ENCODE data around the gene RXFP1. TPM values are rescaled to one million over a fixed set of nuclear protein-coding genes. Genes with fewer than 3 reads are reported as not detected.
"Not testable (repeated sequence)": the region's sequence is repeated elsewhere in the genome, so short reads cannot be mapped to it uniquely, and the experiment has no call there.

The RXFP1 gene
- total RNA-seq, 1 donor from 2014 or later: not detected

DNA sequence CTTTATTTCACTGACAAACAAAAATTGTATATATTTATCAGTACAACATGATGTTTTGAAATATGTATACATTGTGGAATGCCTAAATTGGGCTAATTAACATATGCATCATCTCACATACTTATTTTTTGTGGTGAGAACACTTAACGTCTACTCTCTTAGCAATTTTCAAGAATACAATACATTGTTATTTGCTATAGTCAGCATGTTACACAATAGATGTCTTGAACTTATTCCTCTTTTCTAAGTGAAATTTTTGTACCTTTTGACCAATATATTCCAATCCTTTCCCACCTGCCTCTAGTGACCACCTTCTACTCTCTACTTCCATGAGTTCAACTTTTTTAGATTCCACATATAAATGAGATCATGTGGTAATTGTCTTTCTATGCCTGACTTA lies 114.9 kb downstream of the RXFP1 start:
- Mint-ChIP-seq H3K27ac (no peak overlapping the region), H3K4me3 (ENCODE audit: low read depth) (no peak overlapping the region), H3K36me3 (ENCODE audit: low read depth) (no peaks in the 10 kb centered on the region), H3K4me1 (ENCODE audit: low read depth) (no peaks in the 10 kb centered on the region), H3K9me3 (no peaks in the 10 kb centered on the region), H3K27me3 (ENCODE audit: low read depth) (peaks cover 9% of the 10 kb centered on the region)
- intact Hi-C loops (cut with micrococcal nuclease): no loop called here
- DNase-seq (ENCODE audit: low spot score): no peak

DNA sequence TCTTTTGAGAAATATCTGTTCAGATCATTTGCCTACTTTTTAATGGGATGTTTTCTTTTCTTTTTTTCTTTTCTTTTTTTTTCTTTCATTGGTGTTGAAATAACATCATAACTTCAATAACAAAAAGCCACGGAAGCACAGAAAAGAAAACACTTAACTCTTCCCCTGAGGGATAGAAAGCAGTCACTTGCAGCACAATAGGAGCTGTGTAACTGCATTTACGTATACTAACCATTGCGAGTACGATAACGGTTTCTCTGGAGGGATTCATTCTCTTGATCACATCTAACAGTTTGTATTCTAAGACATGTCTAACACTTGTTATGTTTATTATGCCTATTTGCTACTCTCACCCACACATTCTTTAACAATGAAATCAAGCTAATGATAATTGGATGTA lies 122.7 kb downstream of the RXFP1 start:
- Mint-ChIP-seq H3K9me3 (no peaks in the 10 kb centered on the region), H3K4me3 (ENCODE audit: low read depth) (no peak overlapping the region), H3K36me3 (ENCODE audit: low read depth) (no peaks in the 10 kb centered on the region), H3K4me1 (ENCODE audit: low read depth) (no peaks in the 10 kb centered on the region), H3K27me3 (ENCODE audit: low read depth) (peaks cover 17% of the 10 kb centered on the region), H3K27ac (no peak overlapping the region)
- DNase-seq (ENCODE audit: low spot score): no peak
- intact Hi-C loops (cut with micrococcal nuclease): no loop called here

GRCh38 chr4:158644760-158645159 lies 123.1 kb downstream of the RXFP1 start:
- intact Hi-C loops (cut with micrococcal nuclease): no loop called here
- Mint-ChIP-seq H3K27me3 (ENCODE audit: low read depth) (peaks cover 17% of the 10 kb centered on the region), H3K4me3 (ENCODE audit: low read depth) (no peak overlapping the region), H3K36me3 (ENCODE audit: low read depth) (no peaks in the 10 kb centered on the region), H3K9me3 (no peaks in the 10 kb centered on the region), H3K27ac (no peak overlapping the region), H3K4me1 (ENCODE audit: low read depth) (no peaks in the 10 kb centered on the region)
- DNase-seq (ENCODE audit: low spot score): no peak

DNA sequence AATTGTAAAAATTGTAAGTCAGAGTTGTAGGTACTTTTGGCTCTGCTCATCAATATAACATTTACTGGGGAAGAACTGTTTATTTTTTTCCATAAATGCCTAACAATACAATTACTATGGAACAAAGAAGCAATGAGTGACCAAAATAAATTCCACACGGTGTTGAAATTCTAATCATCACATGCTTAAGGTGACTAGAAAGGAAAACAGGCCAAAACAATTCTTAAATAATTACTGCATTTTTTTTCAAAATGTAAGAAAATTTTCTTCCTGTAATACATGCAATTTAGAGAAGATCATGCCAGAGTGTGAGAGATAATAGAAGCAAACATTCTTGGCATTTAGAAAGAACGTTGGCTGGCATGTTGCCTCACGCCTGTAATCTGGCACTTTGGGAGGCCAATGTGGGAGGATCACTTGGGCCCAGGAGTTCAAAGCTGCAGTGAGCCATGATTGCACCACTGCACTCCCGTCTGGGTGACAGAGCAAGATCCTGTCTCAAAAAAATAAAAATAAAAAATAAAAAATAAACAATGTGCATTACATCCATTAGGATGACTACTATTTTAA lies 127.5 kb downstream of the RXFP1 start:
- Mint-ChIP-seq H3K9me3 (no peaks in the 10 kb centered on the region), H3K4me3 (ENCODE audit: low read depth) (no peak overlapping the region), H3K27ac (no peak overlapping the region), H3K27me3 (ENCODE audit: low read depth) (peaks cover 7% of the 10 kb centered on the region), H3K4me1 (ENCODE audit: low read depth) (peaks cover 6% of the 10 kb centered on the region), H3K36me3 (ENCODE audit: low read depth) (no peaks in the 10 kb centered on the region)
- intact Hi-C loops (cut with micrococcal nuclease): no loop called here
- DNase-seq (ENCODE audit: low spot score): no peak

DNA sequence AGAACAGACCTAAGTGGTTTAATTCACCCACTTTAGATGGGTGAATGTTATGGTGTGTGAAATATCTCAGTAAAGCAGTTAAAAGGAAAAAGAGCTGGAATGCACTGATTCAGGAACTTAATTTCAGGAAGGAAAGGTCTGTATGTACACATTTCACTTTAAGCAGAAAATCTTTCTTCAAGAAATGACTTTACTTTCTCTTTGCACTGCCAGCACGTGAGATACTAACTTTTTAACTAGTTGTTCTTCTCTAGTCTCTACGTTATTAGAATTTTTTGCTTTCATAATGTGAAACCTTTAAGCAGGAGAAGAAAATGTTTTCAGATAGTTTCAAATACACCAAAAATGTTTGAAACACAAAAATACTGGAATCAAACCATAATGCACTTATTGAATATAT lies 131.2 kb downstream of the RXFP1 start:
- H3K9me3 Mint-ChIP-seq: no peaks in the 10 kb centered on the region
- no peak overlapping the region for H3K27ac Mint-ChIP-seq
- no peak overlapping the region for H3K4me3 Mint-ChIP-seq (ENCODE audit: low read depth)
- peaks cover 6% of the 10 kb centered on the region for H3K4me1 Mint-ChIP-seq (ENCODE audit: low read depth)
- no peaks in the 10 kb centered on the region for H3K36me3 Mint-ChIP-seq (ENCODE audit: low read depth)
- DNase-seq (ENCODE audit: low spot score): no peak
- intact Hi-C loops (cut with micrococcal nuclease): no loop called here
- peaks cover 1% of the 10 kb centered on the region for H3K27me3 Mint-ChIP-seq (ENCODE audit: low read depth)

DNA sequence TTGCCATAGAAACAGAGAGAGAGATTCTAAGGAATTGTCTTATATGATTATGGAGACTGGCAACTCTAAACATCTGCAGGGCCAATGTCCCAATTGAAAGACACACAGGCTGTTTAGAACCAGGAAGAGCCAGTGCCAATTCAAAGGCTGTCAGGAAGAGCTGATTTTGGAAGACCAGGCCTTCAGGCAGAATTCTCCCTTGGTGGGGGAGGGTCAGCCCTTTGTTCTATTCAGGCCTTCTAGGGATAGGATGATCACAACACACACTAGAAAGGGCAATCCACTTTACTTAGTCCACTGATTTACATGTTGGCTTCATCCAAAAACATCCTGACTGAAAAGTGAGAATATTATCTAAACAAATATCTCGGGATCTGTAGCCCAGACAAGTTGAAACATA lies 134.8 kb downstream of the RXFP1 start:
- DNase-seq (ENCODE audit: low spot score): no peak
- H3K4me3 Mint-ChIP-seq (ENCODE audit: low read depth): no peak overlapping the region
- intact Hi-C loops (cut with micrococcal nuclease): no loop called here
- no peaks in the 10 kb centered on the region for H3K9me3 Mint-ChIP-seq
- H3K36me3 Mint-ChIP-seq (ENCODE audit: low read depth): no peaks in the 10 kb centered on the region
- peaks cover 6% of the 10 kb centered on the region for H3K4me1 Mint-ChIP-seq (ENCODE audit: low read depth)
- no peak overlapping the region for H3K27ac Mint-ChIP-seq
- H3K27me3 Mint-ChIP-seq (ENCODE audit: low read depth): peaks cover 1% of the 10 kb centered on the region

DNA sequence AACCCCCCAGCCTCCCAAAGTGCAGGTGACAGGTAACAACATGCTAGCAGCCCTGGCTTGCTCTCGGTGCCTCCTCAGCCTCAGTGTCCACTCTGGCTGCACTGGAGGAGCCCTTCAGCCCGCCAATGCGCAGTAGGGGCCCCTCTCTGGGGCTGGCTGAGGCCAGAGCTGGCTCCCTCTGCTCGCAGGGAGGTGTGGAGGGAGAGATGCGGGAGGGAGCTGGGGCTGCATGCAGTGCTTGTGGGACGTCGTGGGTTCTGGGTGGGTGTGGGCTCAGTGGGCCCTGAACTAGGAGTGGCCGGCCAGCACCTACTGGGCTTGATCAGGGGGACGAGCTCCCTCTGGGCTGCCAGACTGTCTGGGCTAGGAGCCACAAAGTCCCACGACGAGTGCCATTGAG lies 135.6 kb downstream of the RXFP1 start:
- DNase-seq (ENCODE audit: low spot score): no peak
- Mint-ChIP-seq H3K4me3 (ENCODE audit: low read depth) (no peak overlapping the region), H3K27ac (no peak overlapping the region), H3K27me3 (ENCODE audit: low read depth) (peaks cover 1% of the 10 kb centered on the region), H3K36me3 (ENCODE audit: low read depth) (no peaks in the 10 kb centered on the region), H3K9me3 (no peaks in the 10 kb centered on the region), H3K4me1 (ENCODE audit: low read depth) (peaks cover 6% of the 10 kb centered on the region)
- intact Hi-C loops (cut with micrococcal nuclease): no loop called here

- DNase-seq (ENCODE audit: low spot score); H3K4me3 Mint-ChIP-seq (ENCODE audit: low read depth); H3K27ac Mint-ChIP-seq; H3K4me1 Mint-ChIP-seq (ENCODE audit: low read depth); H3K27me3 Mint-ChIP-seq (ENCODE audit: low read depth); intact Hi-C loops (cut with micrococcal nuclease); H3K9me3 Mint-ChIP-seq: not testable (repeated sequence)
- H3K36me3 Mint-ChIP-seq (ENCODE audit: low read depth): peaks cover 13% of the 10 kb centered on the region
Observed at GRCh38 chr4:158663255-158663654, 141.6 kb downstream of the RXFP1 start.

GRCh38 chr4:158663707-158664625 lies 142.3 kb downstream of the RXFP1 start:
- peaks cover 15% of the 10 kb centered on the region for H3K36me3 Mint-ChIP-seq (ENCODE audit: low read depth)
- intact Hi-C loops (cut with micrococcal nuclease); H3K9me3 Mint-ChIP-seq; H3K27me3 Mint-ChIP-seq (ENCODE audit: low read depth); H3K4me3 Mint-ChIP-seq (ENCODE audit: low read depth); H3K4me1 Mint-ChIP-seq (ENCODE audit: low read depth); H3K27ac Mint-ChIP-seq; DNase-seq (ENCODE audit: low spot score): not testable (repeated sequence)

- peaks cover 19% of the 10 kb centered on the region for H3K36me3 Mint-ChIP-seq (ENCODE audit: low read depth)
- no peaks in the 10 kb centered on the region for H3K27me3 Mint-ChIP-seq (ENCODE audit: low read depth)
Observed at GRCh38 chr4:158664806-158665205, 143.1 kb downstream of the RXFP1 start.

DNA sequence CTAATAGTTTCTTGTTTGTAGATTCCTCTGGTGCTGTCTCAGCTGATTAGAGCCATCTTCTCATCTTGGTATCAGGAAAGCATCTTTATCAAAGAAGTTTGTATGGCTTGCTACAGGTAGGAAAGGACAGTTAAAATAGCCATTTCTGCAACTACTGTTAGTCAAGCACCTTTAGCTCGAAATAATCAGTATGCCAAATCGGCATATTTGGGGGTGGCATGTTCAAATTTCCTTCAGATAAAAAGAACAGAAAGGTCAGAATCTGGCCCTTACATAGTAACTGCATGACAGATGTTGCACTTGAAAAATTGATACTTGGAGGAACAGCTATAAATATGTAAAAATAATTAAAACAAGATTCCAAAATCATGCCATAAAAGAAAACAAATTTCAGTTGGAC lies 145.2 kb downstream of the RXFP1 start:
- no peaks in the 10 kb centered on the region for H3K27me3 Mint-ChIP-seq (ENCODE audit: low read depth)
- H3K4me1 Mint-ChIP-seq (ENCODE audit: low read depth): peaks cover 20% of the 10 kb centered on the region
- intact Hi-C loops (cut with micrococcal nuclease): no loop called here
- H3K4me3 Mint-ChIP-seq (ENCODE audit: low read depth): no peak overlapping the region
- H3K9me3 Mint-ChIP-seq: no peaks in the 10 kb centered on the region
- no peak overlapping the region for H3K27ac Mint-ChIP-seq
- peaks cover 27% of the 10 kb centered on the region for H3K36me3 Mint-ChIP-seq (ENCODE audit: low read depth)
- DNase-seq (ENCODE audit: low spot score): no peak

More at GRCh38 chr4:158664806-158665205, 143.1 kb downstream of the RXFP1 start:
- DNase-seq (ENCODE audit: low spot score): no peak
- H3K27ac Mint-ChIP-seq: no peak overlapping the region
- H3K4me1 Mint-ChIP-seq (ENCODE audit: low read depth): peaks cover 9% of the 10 kb centered on the region
- no peaks in the 10 kb centered on the region for H3K9me3 Mint-ChIP-seq
- intact Hi-C loops (cut with micrococcal nuclease): no loop called here
- no peak overlapping the region for H3K4me3 Mint-ChIP-seq (ENCODE audit: low read depth)

GRCh38 chr4:158667651-158668198 lies 146.0 kb downstream of the RXFP1 start:
- intact Hi-C loops (cut with micrococcal nuclease): no loop called here
- H3K27me3 Mint-ChIP-seq (ENCODE audit: low read depth): no peaks in the 10 kb centered on the region
- no peak overlapping the region for H3K27ac Mint-ChIP-seq
- H3K4me3 Mint-ChIP-seq (ENCODE audit: low read depth): no peak overlapping the region
- no peaks in the 10 kb centered on the region for H3K9me3 Mint-ChIP-seq
- no peak for DNase-seq (ENCODE audit: low spot score)
- H3K4me1 Mint-ChIP-seq (ENCODE audit: low read depth): peaks cover 23% of the 10 kb centered on the region
- peaks cover 27% of the 10 kb centered on the region for H3K36me3 Mint-ChIP-seq (ENCODE audit: low read depth)

DNA sequence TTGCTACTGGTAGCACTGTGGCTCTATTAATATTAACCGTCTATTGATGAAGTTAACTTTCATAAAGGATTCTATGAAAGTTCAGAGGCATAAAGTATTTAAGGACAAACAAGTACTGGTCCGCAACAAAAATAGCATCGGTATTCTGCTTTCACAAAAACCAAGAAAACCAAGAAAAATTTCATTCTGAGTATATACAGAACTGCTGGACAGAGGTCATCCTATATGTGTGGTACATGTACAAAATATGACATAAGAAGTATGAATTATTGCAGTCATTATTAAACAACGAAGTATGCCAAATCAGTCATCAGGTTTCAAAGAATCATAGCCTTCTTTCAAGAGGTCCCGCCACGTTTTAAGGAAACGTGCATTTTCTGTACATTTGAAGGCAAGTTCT lies 147.6 kb downstream of the RXFP1 start:
- Mint-ChIP-seq H3K27me3 (ENCODE audit: low read depth) (no peaks in the 10 kb centered on the region), H3K4me3 (ENCODE audit: low read depth) (peak overlapping the region; percentile 61), H3K9me3 (no peaks in the 10 kb centered on the region), H3K4me1 (ENCODE audit: low read depth) (peaks cover 25% of the 10 kb centered on the region), H3K27ac (no peak overlapping the region), H3K36me3 (ENCODE audit: low read depth) (peaks cover 27% of the 10 kb centered on the region)
- no peak for DNase-seq (ENCODE audit: low spot score)
- intact Hi-C loops (cut with micrococcal nuclease): no loop called here
